Suprapubic skin (tissue), 4 donors: ENCODE results near the gene PTGDR2. TPM values are rescaled to one million over a fixed set of nuclear protein-coding genes. Genes with fewer than 3 reads are reported as not detected.

Experiments used
- DNase-seq, 2 donors: peaks; one replicate each; pipeline ENCODE4 v3.0.0-alpha.2; 2019; ENCODE audit warnings: low spot score in 2 of 2
- H3K27ac ChIP-seq: fragments of 200-600 bp; sonication (generic); one replicate; pipeline ENCODE4 v1.5.1; 2019
- H3K27me3 ChIP-seq: fragments of 200-600 bp; sonication (generic); one replicate; pipeline ENCODE4 v1.5.1; 2019
- H3K36me3 ChIP-seq: fragments of 200-600 bp; sonication (generic); one replicate; pipeline ENCODE4 v1.5.1; 2019
- H3K4me1 ChIP-seq: fragments of 200-600 bp; sonication (generic); one replicate; pipeline ENCODE4 v1.5.1; 2019
- H3K4me3 ChIP-seq: fragments of 200-600 bp; sonication (generic); one replicate; pipeline ENCODE4 v1.5.1; 2019; ENCODE audit warnings: mild to moderate bottlenecking
- H3K9me3 ChIP-seq: fragments of 200-600 bp; sonication (generic); one replicate; pipeline ENCODE4 v1.5.1; 2019
- CTCF ChIP-seq, 2 donors: fragments of 200-600 bp in 1 of 2; fragments of 450-650 bp in 1 of 2; sonication (generic) in 1 of 2; IDR thresholded peaks; one replicate each; pipeline ENCODE4 v1.5.1; 2016 to 2019; ENCODE audit warnings: antibody characterized with exemption in 2 of 2, mild to moderate bottlenecking in 1 of 2, moderate library complexity in 1 of 2
- EP300 ChIP-seq: sonication (generic); formaldehyde crosslinking; IDR thresholded peaks from one replicate; pipeline ENCODE4 v1.6.1; 2017; ENCODE audit warnings: antibody characterized with exemption
- POLR2A ChIP-seq, 2 donors: fragments of 450-650 bp; IDR thresholded peaks; one replicate each; pipeline ENCODE4 v1.6.1; 2017; ENCODE audit warnings: antibody characterized with exemption in 2 of 2, mild to moderate bottlenecking in 2 of 2, moderate library complexity in 2 of 2
- POLR2AphosphoS5 ChIP-seq, 3 donors: sonication (generic); formaldehyde crosslinking; IDR thresholded peaks; one replicate each; pipeline ENCODE4 v1.6.1; 2017; ENCODE audit warnings: antibody characterized with exemption in 3 of 3
- WGBS: methylation state at CpG from one replicate; pipeline ENCODE4 v1.1.5; 2018; 5-methylcytosine and 5-hydroxymethylcytosine counted together
- total RNA-seq, 4 donors: library from RNA; depleted of rRNA; stranded (reverse); fragments of >200 nt; gene quantifications; one replicate each; pipeline ENCODE4 v1.1.0, GENCODE V29; 2016

The PTGDR2 gene
- total RNA-seq, 4 donors from 2014 or later: 0.19 to 0.68 (median 0.34) TPM; not detected in 1

GRCh38 chr11:60835534-60835846, 20.3 kb downstream of the PTGDR2 start:
- H3K4me3 ChIP-seq: no peak overlapping the region
- H3K36me3 ChIP-seq: no peaks in the 10 kb centered on the region
- DNase-seq: no peak
- H3K9me3 ChIP-seq: no peaks in the 10 kb centered on the region
- H3K27me3 ChIP-seq: peaks cover 6% of the 10 kb centered on the region
- H3K4me1 ChIP-seq: peaks cover 5% of the 10 kb centered on the region
- TF ChIP-seq POLR2A (IDR thresholded peaks at IDR 0.05): no peak
- no peak for TF ChIP-seq CTCF (IDR thresholded peaks at IDR 0.05)
- TF ChIP-seq EP300: no peak
- no peak for TF ChIP-seq POLR2AphosphoS5 (IDR thresholded peaks at IDR 0.05)
- no peak overlapping the region for H3K27ac ChIP-seq
- WGBS: 75% methylated on average over 3 of the region's 3 CpGs

DNA sequence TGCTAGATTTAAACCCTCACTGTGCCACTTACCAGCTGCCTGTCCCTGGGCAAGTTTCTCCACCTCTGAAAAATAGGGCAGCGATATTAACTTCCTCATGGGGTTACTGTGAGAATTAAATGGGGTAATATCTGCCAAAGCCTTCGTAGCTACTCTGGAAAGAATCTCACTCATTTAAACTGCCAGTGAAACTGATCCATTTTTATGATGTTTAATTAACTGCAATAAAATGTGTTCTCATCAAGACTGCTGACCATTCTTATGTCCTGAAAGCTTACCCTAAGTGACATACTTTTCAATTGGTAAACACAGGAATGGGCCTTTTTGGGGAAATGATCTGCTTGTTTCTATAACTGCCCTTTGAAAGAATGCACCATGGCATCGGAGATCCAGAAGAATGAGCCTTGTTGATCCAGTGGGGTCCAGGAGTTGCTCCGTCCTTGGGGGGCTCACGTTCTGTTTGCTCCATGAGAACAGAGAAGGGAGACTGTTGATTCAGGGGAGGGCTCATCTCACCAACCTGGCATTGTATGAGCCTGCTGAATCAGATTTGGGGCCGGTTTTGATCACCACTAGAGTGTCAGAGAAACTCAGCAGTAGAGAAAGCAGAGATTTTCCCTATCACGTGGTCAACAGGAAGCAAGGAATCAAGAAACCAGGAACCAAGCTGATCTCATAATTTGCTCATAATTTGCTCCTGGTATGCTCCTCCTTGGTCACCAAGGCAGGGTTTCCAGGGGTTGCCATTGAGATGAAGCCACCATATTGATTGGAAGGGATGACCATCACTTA, 20.8 kb downstream of the PTGDR2 start:
- 65% methylated on average over 7 of the region's 7 CpGs for WGBS
- no peak for DNase-seq
- TF ChIP-seq EP300 (no peak), CTCF (IDR thresholded peaks at IDR 0.05) (no peak), POLR2AphosphoS5 (IDR thresholded peaks at IDR 0.05) (no peak), POLR2A (IDR thresholded peaks at IDR 0.05) (no peak)
- Histone ChIP-seq H3K36me3 (no peaks in the 10 kb centered on the region), H3K27me3 (peaks cover 6% of the 10 kb centered on the region), H3K27ac (no peak overlapping the region), H3K4me3 (no peak overlapping the region), H3K9me3 (no peaks in the 10 kb centered on the region), H3K4me1 (peaks cover 5% of the 10 kb centered on the region)

GRCh38 chr11:60831501-60832079, 24.2 kb downstream of the PTGDR2 start:
- WGBS: 31% methylated on average over 7 of the region's 7 CpGs
- DNase-seq: no peak
- Histone ChIP-seq H3K4me3 (no peak overlapping the region), H3K4me1 (peaks cover 5% of the 10 kb centered on the region), H3K27me3 (peaks cover 6% of the 10 kb centered on the region), H3K36me3 (no peaks in the 10 kb centered on the region), H3K9me3 (no peaks in the 10 kb centered on the region), H3K27ac (no peak overlapping the region)
- TF ChIP-seq EP300 (no peak), CTCF (IDR thresholded peaks at IDR 0.05) (no peak), POLR2AphosphoS5 (IDR thresholded peaks at IDR 0.05) (no peak), POLR2A (IDR thresholded peaks at IDR 0.05) (no peak)

- Histone ChIP-seq H3K27ac (no peak overlapping the region), H3K4me1 (peaks cover 5% of the 10 kb centered on the region), H3K36me3 (no peaks in the 10 kb centered on the region), H3K4me3 (no peak overlapping the region), H3K27me3 (peaks cover 6% of the 10 kb centered on the region), H3K9me3 (no peaks in the 10 kb centered on the region)
- WGBS: 10% methylated on average over 6 of the region's 8 CpGs
- TF ChIP-seq CTCF (IDR thresholded peaks at IDR 0.05): peak; percentile 87 to 88
- TF ChIP-seq EP300: no peak
- no peak for TF ChIP-seq POLR2AphosphoS5 (IDR thresholded peaks at IDR 0.05)
- peak; percentile 83 to 90 for DNase-seq
Observed at GRCh38 chr11:60831143-60831500, 24.6 kb downstream of the PTGDR2 start.

DNA sequence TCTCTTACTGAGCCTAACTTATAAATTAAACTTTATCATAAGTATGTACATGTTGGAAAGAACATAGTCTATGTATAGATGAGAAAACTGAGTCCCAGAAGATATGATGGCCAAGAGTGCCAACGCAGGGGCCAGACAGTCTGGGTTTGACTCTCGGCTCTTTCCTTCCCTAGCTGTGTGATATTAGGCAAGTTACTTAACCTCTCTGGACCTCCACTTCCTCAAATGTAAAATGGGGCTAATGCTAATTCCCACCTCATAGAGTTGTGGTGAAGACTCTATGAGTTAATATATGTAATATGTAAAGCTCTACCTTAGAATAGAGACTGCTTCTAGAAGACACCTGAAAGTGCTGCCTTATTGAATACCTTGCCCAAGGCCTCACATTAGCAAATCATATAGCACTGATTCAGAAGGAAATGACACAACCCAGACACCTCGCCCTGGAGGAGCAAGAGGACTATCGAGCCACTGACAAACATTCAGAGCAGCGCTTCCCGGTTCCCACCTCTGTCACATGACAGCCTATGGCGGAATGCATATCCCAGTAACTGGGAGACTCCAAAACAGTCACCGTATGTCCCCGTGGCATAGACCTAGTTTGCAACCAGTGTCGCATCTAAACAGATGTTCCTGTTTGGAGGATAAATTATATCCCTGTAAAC, 25.1 kb downstream of the PTGDR2 start:
- TF ChIP-seq POLR2AphosphoS5 (IDR thresholded peaks at IDR 0.05): no peak
- no peak for TF ChIP-seq POLR2A (IDR thresholded peaks at IDR 0.05)
- no peak for TF ChIP-seq CTCF (IDR thresholded peaks at IDR 0.05)
- no peak for TF ChIP-seq EP300
- peaks cover 6% of the 10 kb centered on the region for H3K27me3 ChIP-seq
- WGBS: 38% methylated on average over 10 of the region's 10 CpGs
- H3K9me3 ChIP-seq: no peaks in the 10 kb centered on the region
- no peak overlapping the region for H3K27ac ChIP-seq
- no peak overlapping the region for H3K4me3 ChIP-seq
- no peaks in the 10 kb centered on the region for H3K36me3 ChIP-seq
- no peak for DNase-seq
- peaks cover 5% of the 10 kb centered on the region for H3K4me1 ChIP-seq
